ENCODE measurements around the gene RALGAPB.

RALGAPB gene

GRCh38 chr20:38617830-38618196, 145.2 kb downstream of the RALGAPB start:
- no peak for DNase-seq

- DNase-seq, result no peak
These were observed 147.8 kb downstream of the RALGAPB start for GRCh38 chr20:38620441-38620840.

- DNase-seq, result no peak
These were observed 150.4 kb downstream of the RALGAPB start for GRCh38 chr20:38623061-38623460.

- no peak for DNase-seq
These were observed 151.4 kb downstream of the RALGAPB start for GRCh38 chr20:38624084-38624483.

GRCh38 chr20:38625896-38626295, 153.3 kb downstream of the RALGAPB start:
- DNase-seq, result no peak

- DNase-seq, result no peak
These were observed 154.4 kb downstream of the RALGAPB start for GRCh38 chr20:38626921-38627659.
